Activated T-cell treated with anti-CD3 and anti-CD28 coated beads, Interleukin-2, amount 50 U/mL, for 72 hours (primary cell): ENCODE results near the gene C1orf35. TPM values are rescaled to one million over a fixed set of nuclear protein-coding genes. Genes with fewer than 3 reads are reported as not detected.

ENCODE experiments used
- ATAC-seq, 2 donors: fragments of 150-1000 bp; cut with Tn5 transposase; replicated peaks in 1 of 2; 2 replicates each; pipeline ENCODE4 v1.10.0; 2021; ENCODE audit warnings: moderate library complexity in 2 of 2, mild to moderate bottlenecking in 1 of 2
- DNase-seq, 2 donors: peaks; one replicate each; pipeline ENCODE4 v3.0.0; 2021 to 2022; ENCODE audit warnings: mixed read lengths in 1 of 2
- H3K27ac Mint-ChIP-seq: one replicate; pipeline ENCODE4 v1.8.0; 2022; ENCODE audit warnings: mild to moderate bottlenecking, moderate library complexity, mixed read lengths
- H3K27me3 Mint-ChIP-seq: one replicate; pipeline ENCODE4 v1.8.0; 2022; ENCODE audit warnings: low read depth, mixed read lengths
- H3K36me3 Mint-ChIP-seq, 2 donors: one replicate each; pipeline ENCODE4 v1.8.0; 2022; ENCODE audit warnings: mixed read lengths in 2 of 2, mild to moderate bottlenecking in 1 of 2; ENCODE audit not compliant: insufficient read depth in 2 of 2
- H3K4me1 Mint-ChIP-seq: one replicate; pipeline ENCODE4 v1.8.0; 2022; ENCODE audit warnings: low read depth, mixed read lengths
- H3K4me3 Mint-ChIP-seq, 2 donors: one replicate each; pipeline ENCODE4 v1.8.0; 2022; ENCODE audit warnings: mild to moderate bottlenecking in 2 of 2, mixed read lengths in 2 of 2, moderate library complexity in 2 of 2
- H3K9me3 Mint-ChIP-seq, 2 donors: one replicate each; pipeline ENCODE4 v1.8.0; 2022; ENCODE audit warnings: mixed read lengths in 2 of 2
- total RNA-seq, 2 donors: library from RNA; stranded (reverse); gene quantifications; one replicate each; pipeline ENCODE4 v1.2.3, GENCODE V29; 2022

The C1orf35 gene
- total RNA-seq, 2 donors from 2014 or later, result 18.2 to 27.3 TPM

GRCh38 chr1:228093050-228093906, 9.8 kb downstream of the C1orf35 start:
- Mint-ChIP-seq H3K27ac (no peak overlapping the region), H3K4me3 (no peak overlapping the region), H3K4me1 (peaks cover 52% of the 10 kb centered on the region), H3K36me3 (peaks cover 23 to 45% of the 10 kb centered on the region in 2 donors), H3K27me3 (no peaks in the 10 kb centered on the region), H3K9me3 (peaks cover 0 to 7% of the 10 kb centered on the region in 2 donors)
- no peak for ATAC-seq
- DNase-seq, result no peak

DNA sequence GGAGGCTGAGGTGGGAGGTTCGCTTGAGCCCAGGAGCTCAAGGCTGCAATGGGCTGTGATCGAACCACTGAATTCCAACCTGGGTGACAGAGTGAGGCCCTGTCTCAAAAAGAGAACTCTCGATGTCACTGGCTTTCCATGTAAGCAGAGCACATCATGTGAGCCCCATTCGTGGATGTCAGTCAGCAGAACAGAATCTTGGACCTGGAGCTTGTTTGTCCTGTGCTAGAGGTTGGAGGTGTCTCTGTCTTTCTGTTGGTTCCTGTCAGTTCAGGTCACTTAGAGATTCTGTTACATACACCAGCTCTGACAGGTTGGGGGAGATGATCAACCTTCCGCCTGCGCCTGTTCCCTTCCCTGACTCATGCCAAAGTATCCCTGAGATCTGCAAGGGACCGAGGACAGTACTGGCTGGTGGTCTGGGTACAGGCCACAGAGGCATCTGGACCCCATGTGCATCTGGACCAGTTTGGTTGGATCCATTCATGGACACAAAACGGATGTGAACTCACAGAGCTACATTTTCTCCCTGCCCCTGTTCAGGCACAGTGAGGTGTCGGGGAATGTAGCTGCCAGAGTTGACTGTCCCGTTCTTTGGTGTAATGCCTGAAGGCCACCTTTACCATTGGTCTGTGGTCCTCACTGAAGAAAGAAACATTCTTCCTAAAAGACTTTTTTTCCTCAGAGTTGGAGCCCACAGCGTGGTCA, 10.6 kb downstream of the C1orf35 start:
- ATAC-seq (no peak), DNase-seq (no peak)
- Mint-ChIP-seq H3K4me3 (no peak overlapping the region), H3K36me3 (peaks cover 25 to 46% of the 10 kb centered on the region in 2 donors), H3K27me3 (no peaks in the 10 kb centered on the region), H3K9me3 (peaks cover 0 to 7% of the 10 kb centered on the region in 2 donors), H3K4me1 (peaks cover 58% of the 10 kb centered on the region), H3K27ac (no peak overlapping the region)

GRCh38 chr1:228091084-228091483, 12.0 kb downstream of the C1orf35 start:
- H3K27ac Mint-ChIP-seq, result peak overlapping the region; percentile 71

DNA sequence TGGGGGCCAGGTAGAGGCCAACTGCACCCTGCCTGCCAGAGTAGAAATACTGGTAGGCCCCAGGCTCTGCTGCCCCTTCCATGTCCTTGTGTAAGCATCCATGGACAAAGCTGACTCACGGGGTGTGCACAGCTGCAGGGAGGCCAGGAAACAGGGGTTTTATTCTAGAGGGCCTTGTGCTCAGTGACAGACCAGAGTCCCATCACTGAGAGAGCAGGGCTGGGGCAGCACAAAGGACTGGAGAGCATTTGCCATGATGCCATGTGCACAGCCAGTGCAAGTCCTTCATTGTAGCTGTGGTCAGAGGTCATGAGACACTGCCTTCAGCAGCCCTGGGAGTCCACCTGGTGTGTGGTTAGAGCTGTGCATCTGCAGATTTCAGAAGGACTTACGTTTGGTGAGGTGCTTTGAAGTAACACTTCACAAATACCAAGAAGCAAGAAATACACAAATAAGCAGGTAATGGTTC, 12.5 kb downstream of the C1orf35 start:
- Mint-ChIP-seq H3K27me3 (no peaks in the 10 kb centered on the region), H3K36me3 (peaks cover 25 to 42% of the 10 kb centered on the region in 2 donors), H3K4me3 (peak overlapping the region; percentile 32 to 42), H3K9me3 (peaks cover 0 to 7% of the 10 kb centered on the region in 2 donors), H3K27ac (peak overlapping the region; percentile 71), H3K4me1 (peaks cover 69% of the 10 kb centered on the region)
- DNase-seq (no peak), ATAC-seq (no peak)

More at GRCh38 chr1:228091084-228091483, 12.0 kb downstream of the C1orf35 start:
- Mint-ChIP-seq H3K4me1 (peaks cover 69% of the 10 kb centered on the region), H3K9me3 (peaks cover 0 to 7% of the 10 kb centered on the region in 2 donors), H3K36me3 (peaks cover 25 to 45% of the 10 kb centered on the region in 2 donors), H3K27me3 (no peaks in the 10 kb centered on the region), H3K4me3 (peak overlapping the region in 1 of 2 donors; percentile 53)
- ATAC-seq (no peak), DNase-seq (no peak)

DNA sequence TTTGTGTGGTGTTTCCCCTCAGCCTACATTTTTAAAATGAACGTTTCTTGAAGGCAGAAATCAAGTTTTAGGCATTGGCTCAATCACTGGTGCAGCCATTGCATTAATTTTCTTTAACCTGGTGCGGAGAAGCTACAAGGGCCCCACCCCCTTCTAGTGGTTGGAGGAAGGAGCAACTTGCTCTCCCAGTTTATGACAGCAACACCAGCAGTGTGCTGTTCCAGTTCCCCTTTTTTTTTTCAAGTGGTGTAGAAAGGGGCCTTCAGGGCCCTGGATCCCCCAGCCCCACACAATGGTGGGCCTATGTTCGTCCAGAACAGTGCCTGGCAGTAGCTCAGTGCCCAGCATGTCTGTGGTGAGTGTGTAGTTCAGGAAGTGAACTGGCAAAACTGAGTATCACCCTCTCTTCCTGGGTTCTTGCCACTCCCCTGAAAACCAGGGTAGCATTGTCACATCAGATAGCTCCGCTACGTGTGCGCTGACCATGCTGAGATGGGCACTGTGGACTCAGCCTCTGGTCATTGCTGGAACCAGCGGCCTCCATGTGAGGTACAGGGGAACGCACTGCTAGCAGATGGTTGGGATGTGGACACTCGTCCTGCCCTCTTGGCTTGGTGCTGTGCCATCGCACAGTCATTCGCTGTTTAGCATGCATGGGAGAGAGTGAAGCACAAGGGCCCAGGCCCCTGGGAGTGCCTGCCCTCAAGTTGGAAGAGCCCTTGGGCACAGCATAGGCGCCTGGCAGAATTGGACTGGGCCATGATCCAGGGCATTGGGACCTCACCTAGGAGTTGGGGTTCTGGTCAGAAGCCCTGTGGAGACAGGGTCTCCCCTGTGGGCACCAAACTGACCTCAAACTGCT, 13.4 kb downstream of the C1orf35 start:
- Mint-ChIP-seq H3K27me3 (no peaks in the 10 kb centered on the region), H3K36me3 (peaks cover 23 to 39% of the 10 kb centered on the region in 2 donors), H3K4me3 (peak overlapping the region; percentile 72 to 76), H3K27ac (peak overlapping the region; percentile 36), H3K9me3 (peaks cover 0 to 4% of the 10 kb centered on the region in 2 donors), H3K4me1 (peaks cover 75% of the 10 kb centered on the region)
- ATAC-seq, result no peak
- no peak for DNase-seq

GRCh38 chr1:228088586-228089498, 14.3 kb downstream of the C1orf35 start:
- H3K27ac Mint-ChIP-seq, result peak overlapping the region; percentile 92
- no peaks in the 10 kb centered on the region for H3K9me3 Mint-ChIP-seq
- H3K27me3 Mint-ChIP-seq, result no peaks in the 10 kb centered on the region
- H3K4me1 Mint-ChIP-seq, result peaks cover 84% of the 10 kb centered on the region
- DNase-seq, result no peak
- H3K36me3 Mint-ChIP-seq, result peaks cover 20 to 34% of the 10 kb centered on the region in 2 donors
- H3K4me3 Mint-ChIP-seq, result peak overlapping the region; percentile 72 to 76
- peak in 1 of 2 donors; percentile 16 for ATAC-seq

GRCh38 chr1:228087771-228088251, 15.3 kb downstream of the C1orf35 start:
- no peaks in the 10 kb centered on the region for H3K27me3 Mint-ChIP-seq
- no peaks in the 10 kb centered on the region for H3K9me3 Mint-ChIP-seq
- DNase-seq (peak in 1 of 2 donors; percentile 42), ATAC-seq (peak; percentile 28 to 50)
- H3K36me3 Mint-ChIP-seq, result peaks cover 21 to 31% of the 10 kb centered on the region in 2 donors
- peaks cover 85% of the 10 kb centered on the region for H3K4me1 Mint-ChIP-seq
- H3K27ac Mint-ChIP-seq, result peak overlapping the region; percentile 92
- H3K4me3 Mint-ChIP-seq, result peak overlapping the region; percentile 72 to 76

DNA sequence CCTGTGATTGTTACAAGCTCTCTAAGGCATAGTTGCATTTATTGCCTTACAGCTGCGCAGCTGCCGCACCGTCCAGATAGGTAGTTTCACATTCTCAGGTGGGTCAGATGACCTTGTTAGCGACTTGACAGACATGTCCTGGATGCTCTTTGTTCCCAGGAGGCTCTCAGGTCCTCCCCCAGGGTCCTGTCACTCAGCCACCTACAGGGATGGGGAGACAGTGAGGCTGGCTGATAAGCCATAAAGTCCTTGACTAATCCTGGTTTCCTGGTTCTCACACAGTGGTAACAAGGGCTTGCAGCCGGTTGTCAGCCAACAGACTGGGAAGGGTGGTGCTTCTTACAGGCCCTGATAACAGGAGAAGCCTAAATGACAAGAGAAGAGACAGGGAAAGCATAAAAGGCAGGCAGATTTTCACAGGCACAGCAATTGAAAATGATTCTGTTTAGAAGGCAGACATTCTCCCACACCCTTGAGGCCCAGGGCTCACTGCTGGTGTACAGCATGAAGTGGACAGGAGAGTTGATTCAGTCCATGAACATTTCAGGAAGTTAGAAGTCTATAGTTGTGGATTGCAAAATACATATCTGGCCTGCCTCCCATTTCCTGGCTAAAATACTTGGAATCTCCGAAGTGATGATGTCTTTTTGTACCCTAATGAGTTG, 17.7 kb downstream of the C1orf35 start:
- DNase-seq, result no peak
- Mint-ChIP-seq H3K4me3 (peak overlapping the region; percentile 88 to 91), H3K9me3 (no peaks in the 10 kb centered on the region), H3K27me3 (no peaks in the 10 kb centered on the region), H3K36me3 (peaks cover 19 to 20% of the 10 kb centered on the region in 2 donors), H3K4me1 (peaks cover 74% of the 10 kb centered on the region), H3K27ac (peak overlapping the region; percentile 97)
- ATAC-seq, result no peak

DNA sequence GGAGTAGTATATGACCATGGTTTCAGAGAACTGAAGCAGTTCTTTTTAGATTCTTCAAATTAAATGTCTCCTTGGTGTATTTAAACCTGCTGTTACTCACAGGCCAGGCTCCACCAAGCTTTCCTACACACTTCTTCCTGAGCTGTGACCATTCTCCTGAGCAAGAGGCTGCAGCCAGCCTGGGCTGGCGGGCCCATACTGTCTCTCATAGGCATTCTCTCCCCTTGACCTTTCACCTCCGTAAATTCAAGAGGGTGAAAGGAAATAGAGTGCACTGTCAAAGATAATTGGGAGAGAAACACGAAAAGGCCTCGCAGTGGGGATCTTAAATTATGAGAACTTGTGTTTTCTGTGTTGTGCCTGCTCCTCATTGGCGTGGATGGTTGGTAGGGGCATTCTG, 18.3 kb downstream of the C1orf35 start:
- Mint-ChIP-seq H3K27me3 (no peaks in the 10 kb centered on the region), H3K4me1 (peaks cover 71% of the 10 kb centered on the region), H3K27ac (peak overlapping the region; percentile 97), H3K4me3 (peak overlapping the region; percentile 88 to 91), H3K36me3 (peaks cover 18 to 20% of the 10 kb centered on the region in 2 donors), H3K9me3 (no peaks in the 10 kb centered on the region)
- no peak for ATAC-seq
- no peak for DNase-seq

GRCh38 chr1:228084325-228084724, 18.8 kb downstream of the C1orf35 start:
- ATAC-seq (peak; percentile 37 to 55), DNase-seq (peak; percentile 40 to 41)
- peaks cover 67% of the 10 kb centered on the region for H3K4me1 Mint-ChIP-seq
- no peaks in the 10 kb centered on the region for H3K9me3 Mint-ChIP-seq
- H3K27me3 Mint-ChIP-seq, result no peaks in the 10 kb centered on the region
- H3K36me3 Mint-ChIP-seq, result peaks cover 18 to 20% of the 10 kb centered on the region in 2 donors
- peak overlapping the region; percentile 97 for H3K27ac Mint-ChIP-seq
- H3K4me3 Mint-ChIP-seq, result peak overlapping the region; percentile 88 to 91

- ATAC-seq, result no peak
Measured at GRCh38 chr1:228083871-228084278, 19.2 kb downstream of the C1orf35 start.

More at GRCh38 chr1:228083871-228084278, 19.2 kb downstream of the C1orf35 start:
- peak overlapping the region; percentile 97 for H3K27ac Mint-ChIP-seq
- peaks cover 65% of the 10 kb centered on the region for H3K4me1 Mint-ChIP-seq
- H3K9me3 Mint-ChIP-seq, result no peaks in the 10 kb centered on the region
- peaks cover 18 to 20% of the 10 kb centered on the region in 2 donors for H3K36me3 Mint-ChIP-seq
- H3K4me3 Mint-ChIP-seq, result peak overlapping the region; percentile 88 to 91
- H3K27me3 Mint-ChIP-seq, result no peaks in the 10 kb centered on the region
- DNase-seq, result no peak
